HG02798 (cell line): ENCODE results near the gene ERBB4.

ENCODE experiments used
- ATAC-seq: cut with Tn5 transposase; IDR thresholded peaks from one replicate; pipeline ENCODE4 v1.9.1; 2021; ENCODE audit warnings: mild to moderate bottlenecking; ENCODE audit not compliant: unreplicated experiment, poor library complexity

ERBB4 gene

DNA sequence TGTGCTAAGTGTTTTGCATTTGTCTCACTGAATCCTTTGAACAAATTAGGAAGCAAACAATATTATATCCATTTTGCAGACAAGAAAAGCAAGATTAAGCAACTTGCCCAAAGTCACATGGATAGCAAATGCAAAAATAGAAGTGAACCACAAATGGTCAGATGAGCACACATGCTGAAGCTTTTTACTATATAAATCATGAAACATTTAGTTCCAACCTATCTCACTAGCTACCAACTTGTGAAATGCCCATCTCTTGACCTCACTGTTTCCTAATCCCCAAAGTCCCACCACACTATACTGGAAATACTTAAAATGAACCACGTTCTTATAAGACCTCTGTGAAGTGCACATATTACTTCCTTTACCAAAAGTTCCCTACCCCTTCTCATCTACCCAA lies 380.5 kb downstream of the ERBB4 start:
- ATAC-seq = no peak

DNA sequence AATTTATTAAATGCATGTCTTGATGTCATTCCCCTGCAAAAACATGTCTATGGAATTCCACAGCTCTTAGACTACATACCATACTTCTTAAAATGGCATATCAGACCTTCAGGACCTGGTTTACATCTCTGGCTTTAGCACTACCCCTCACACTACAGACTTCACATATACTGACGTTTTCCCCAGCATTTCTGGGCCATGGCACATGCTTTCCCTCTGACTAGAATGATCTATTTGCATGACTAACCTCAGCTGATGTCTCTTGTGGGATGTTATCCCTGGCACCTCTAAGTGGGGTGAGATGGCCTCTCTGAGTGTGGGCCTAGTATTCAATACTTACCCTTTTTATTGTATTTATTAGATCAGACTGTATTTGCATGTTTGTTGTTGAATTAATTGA lies 381.6 kb downstream of the ERBB4 start:
- no peak for ATAC-seq

DNA sequence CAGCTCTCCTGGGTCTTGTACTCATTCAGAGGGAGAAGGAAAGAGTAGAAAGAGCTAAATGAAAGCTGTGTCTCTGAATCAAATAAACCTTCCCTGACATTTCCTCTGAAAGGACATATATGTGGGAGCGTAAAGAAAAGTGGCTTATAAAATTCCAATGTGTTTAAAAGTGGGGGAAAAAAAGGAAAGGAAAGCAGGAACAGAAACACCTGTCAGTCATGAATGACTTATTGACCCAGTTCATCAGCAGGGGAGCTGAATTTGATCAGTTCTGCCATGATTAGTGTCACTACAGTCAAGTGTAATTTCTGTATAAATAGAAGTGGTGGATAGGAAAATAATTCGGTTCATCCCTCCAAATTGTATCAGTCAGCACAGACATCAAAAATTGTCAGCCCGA lies 382.5 kb downstream of the ERBB4 start:
- ATAC-seq = no peak

DNA sequence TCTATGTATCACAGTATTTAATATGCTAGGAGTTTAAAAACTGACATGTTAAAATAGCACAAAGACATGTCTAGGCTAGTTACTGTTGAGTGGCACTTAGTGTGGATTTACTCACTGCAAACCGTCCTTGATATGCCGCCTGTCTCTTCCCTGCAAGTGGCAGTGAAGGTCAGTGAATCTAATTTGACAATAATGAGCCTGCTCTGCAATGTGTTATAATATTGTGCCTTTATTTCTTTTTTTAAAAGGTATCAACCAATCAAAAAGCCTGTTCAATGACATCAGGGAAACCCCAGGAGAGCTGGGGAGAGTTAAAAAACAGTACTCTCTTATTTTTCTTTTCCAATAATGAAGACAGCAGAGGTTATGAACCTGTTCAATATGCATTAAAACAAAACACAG lies 384.1 kb downstream of the ERBB4 start:
- ATAC-seq = no peak

DNA sequence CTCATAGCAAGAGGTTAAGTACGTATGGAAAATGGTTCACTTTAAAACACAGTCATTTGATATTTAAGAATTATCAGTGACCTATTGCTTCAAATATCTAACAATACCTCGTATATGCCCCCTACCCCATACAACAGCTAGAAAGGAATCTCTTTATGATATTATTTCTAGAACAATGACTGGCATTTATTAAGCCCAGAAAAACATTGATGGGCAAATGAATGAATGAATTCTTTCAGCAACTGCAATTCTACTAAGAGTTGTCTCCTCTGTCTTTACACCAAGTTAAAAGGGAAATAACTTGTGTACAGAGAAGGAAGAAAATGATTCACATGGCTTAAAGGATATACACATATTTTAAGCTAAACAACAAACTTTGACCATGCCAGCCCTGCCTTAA lies 384.7 kb downstream of the ERBB4 start:
- ATAC-seq = no peak

DNA sequence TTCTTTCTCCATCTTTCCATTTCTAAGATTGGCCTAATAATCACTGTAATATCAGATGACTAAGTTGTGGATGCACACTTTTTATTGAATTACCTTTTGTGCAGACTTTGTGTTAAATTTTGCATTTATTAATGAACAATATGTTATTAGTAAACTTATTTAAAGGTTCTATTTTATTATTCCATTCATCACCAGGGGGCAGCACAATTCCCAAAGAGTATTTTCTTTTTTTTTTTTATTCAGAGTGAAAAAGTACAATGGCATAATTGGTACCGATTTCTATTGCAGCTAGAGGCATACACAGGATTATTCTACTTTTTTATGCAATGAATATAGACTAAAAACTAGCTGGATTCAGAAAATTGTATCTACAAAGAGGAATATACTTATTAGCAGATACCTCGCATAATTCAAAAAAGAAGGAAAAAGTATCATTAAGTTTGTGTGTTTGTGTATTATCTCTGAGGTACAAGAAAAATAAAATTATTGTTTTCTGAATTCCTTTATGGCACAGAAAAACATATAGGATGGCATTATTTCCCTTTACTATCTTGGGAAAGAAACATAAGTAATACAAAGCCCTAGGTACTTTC lies 390.6 kb downstream of the ERBB4 start:
- no peak for ATAC-seq

DNA sequence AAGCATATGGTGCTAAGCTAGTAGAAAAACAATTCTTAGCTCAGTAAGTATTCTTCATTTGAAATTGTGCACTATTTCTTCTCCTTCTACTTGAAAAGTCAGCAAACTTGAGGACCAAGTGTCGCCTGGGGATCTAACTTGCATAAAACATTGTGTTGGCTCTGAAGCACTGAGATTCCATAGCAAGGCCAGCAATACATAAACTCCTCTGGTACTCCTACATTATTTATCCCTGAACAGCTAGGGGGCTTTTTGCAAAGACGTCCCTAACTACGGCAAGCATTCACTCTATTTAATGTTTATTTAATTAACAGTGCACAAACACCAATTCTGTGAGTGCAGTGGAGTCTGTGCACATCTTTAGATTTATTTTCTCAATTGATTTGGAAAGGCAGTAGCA lies 392.2 kb downstream of the ERBB4 start:
- no peak for ATAC-seq

DNA sequence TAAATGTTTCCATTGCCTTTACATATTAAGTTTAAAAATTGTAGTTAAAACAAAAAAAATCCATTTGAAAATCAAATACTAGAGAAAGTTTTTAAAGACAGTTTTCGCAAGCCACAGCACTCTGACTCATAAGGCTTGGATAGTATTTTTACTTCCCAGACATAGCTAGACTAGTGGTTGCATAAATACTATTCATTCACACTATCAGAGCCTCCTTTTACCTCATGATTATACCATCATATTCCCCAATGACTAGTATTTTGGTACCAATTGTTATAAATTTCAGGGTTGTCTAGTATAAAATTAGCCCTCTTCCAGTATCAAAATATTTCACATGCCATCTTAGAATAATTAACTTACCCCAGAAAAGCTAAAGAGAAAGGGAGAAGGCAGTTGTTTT lies 393.5 kb downstream of the ERBB4 start:
- no peak for ATAC-seq

DNA sequence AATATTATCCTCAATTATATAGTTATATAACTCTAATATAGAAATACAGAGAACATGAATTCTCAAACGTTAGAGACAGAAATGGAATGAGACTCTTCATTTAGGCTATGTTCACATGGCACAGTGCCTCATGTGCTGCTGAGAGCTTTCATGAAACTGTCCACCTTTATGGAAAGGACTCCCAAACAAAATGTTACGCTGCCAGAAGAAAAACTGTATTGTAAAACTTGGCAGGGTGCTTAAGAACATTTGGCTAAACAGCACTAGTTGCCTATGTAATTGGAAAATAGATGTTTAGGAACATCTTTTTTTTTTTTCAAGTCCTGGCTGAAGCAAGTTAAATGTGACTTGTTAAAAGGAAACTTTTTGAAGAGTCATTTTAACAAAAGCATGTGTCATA lies 396.0 kb downstream of the ERBB4 start:
- ATAC-seq = no peak

DNA sequence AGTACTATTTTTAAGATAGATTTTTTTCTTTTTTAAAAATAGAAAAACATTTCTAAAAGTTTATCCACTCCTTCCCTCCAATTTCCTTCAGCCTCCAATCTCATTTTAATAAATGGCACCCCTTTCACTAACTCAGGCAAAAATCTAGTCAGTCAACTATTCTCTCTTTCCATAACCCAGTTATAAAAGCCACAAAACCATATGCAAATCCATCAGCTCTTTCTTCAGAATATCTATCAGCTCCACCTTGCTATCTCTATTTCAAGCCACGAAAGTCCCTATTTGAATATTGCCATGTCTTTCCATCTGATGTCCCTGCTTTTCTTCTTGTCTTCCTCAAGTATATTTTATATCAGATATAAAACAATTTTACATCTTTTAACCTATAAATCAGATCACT lies 397.1 kb downstream of the ERBB4 start:
- no peak for ATAC-seq

DNA sequence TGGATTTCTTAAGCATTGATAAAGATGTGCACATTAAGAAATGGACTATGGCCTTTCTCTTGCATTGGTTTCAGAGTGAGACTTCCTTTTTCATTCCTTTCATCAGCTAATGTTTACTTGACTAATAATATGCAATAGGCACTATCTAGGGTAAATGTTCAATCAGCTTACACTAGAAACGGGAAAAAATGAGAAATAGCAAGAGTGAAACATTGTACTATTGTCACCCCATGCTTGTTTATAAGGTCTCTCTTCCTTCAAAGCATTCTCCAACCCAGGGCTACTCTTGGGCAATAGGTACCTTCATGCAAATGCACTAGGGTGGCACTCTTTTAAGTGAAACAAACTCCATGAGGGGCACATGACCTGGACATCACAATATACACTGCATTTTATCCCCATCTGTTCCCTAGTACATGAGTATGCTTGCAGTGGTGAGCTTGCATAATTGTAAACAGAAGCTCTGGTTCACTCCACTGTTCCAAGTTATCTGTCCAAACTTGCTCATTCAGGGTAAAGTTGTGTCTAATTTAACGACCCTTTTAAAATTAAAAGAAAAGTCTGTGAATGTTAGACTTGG lies 402.3 kb downstream of the ERBB4 start:
- no peak for ATAC-seq

DNA sequence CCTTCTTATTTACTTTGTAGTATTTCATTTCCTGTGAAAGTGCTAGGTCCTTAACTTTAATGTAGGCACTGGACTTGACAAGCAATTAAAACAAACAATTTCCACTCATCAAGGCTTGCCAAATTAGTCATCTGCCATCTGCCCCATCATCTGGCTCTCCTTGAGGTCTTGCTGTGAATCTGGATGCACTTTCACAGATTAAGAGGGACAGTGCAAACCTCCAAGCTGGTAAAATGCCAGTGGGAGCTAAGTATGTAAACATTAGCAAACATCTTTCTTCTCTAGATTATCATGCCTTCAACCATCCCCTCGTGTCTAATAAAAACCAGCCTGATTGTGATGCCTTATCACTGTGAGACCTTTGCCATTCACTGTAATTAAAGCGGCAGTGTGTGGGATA lies 402.9 kb downstream of the ERBB4 start:
- ATAC-seq = no peak

DNA sequence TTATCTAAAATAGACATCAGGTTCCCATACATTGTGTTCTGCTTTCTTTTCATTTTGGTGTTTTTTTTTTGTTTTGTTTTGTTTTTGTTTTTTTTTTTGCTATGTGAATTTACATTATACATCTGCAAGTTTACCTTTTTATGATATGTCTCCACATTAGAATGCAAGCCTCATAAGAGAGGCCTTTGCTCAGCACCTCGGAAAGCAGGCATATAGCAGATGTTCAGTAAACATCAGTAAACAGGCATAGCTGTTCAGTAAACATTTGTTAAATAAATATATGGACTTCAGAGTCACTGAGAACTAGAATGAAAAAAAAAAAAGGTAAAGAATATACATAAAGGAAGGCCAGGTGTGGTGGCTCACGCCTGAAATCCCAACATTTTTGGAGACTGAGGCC lies 405.3 kb downstream of the ERBB4 start:
- ATAC-seq = no peak

DNA sequence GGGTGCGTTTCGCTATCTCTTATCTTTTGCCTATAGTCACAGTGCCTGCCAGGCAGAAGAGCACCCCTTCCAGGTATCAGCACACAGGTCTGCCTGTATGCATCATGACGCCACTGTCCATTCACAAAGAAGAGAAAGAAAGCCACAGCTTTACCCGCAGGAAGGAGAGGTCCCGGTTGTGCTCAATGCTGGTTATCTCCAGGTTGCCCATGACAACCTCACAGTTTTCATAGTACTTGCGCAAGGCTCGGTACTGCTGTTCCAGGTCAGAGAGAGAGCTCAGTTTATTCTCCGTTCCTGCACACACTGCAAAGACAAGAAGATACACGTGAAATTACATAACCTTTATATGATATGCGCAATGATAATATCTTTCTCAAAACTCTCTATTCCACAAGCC lies 414.0 kb downstream of the ERBB4 start:
- no peak for ATAC-seq

DNA sequence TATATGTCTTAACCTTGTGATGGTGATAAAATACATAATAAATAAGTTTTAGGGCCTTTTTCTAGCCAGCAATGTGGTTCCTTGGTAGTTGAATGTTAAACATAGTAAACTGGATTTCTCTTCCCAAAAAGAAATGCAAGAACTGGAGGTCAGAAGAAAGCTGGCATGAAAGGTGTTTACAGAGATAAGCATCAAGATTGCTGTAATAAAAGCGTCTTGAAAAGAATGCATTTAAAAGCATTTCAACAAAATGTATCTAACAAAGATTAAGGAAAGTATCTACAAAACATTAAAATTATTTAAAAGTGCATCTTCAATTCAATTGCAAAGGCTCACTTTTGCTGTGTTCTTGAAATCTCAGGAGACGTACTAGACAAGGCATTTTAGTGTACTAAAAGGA lies 419.0 kb downstream of the ERBB4 start:
- no peak for ATAC-seq

DNA sequence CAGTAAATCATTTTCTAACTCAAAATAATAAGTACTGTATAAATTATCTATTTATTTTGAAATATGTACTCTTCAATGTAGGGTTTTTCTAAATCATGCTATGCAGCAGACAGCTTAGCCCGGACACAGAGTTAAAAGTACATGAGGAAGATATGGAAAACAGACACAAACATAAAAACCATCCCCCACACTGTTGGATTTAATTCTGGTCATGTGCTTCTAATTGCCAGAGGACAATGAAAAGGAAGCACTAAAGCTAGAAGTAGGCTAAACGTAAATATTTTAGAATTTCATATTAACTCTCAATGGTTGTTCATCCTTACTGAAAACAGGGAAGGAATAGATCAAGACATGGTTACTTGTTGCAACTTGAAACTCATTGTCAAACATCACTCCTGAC lies 420.7 kb downstream of the ERBB4 start:
- ATAC-seq = no peak

DNA sequence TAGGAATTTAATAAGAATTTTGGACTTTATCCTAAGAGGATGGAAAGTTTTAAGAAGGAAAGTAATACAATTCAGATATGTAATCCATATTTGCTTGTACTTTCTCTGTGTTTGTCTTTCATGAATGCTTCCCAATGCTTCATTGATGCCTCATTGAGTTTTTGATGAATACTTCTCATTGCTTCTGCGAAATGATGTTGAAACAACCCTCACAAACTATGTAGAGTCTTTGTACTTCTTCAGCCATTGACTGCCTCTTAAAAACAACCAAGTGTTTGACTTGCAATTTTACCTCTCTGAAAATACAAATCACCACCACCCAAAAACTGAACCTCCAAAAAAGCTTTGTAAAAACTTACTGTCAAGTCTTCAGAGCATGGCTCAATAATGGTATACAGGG lies 424.1 kb downstream of the ERBB4 start:
- no peak for ATAC-seq

DNA sequence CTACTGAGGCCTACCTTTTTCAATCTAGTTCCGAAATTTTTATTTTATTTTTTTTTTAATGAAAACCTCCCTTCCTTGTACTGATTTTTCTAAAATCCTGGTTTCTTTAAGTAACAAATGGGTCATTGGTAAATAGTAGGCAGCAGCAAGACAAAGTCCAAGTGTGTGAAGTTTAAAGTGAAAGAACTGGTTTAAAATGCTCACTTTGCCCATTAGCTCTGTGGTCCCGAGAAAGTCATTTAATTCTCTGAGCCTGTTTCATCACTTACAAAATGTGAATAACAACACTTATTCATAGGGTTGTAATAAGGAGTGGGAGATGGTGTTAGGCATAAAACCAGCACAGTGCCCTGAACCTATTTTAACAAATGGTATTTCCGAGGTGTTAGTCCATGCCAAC lies 426.2 kb downstream of the ERBB4 start:
- ATAC-seq = no peak

DNA sequence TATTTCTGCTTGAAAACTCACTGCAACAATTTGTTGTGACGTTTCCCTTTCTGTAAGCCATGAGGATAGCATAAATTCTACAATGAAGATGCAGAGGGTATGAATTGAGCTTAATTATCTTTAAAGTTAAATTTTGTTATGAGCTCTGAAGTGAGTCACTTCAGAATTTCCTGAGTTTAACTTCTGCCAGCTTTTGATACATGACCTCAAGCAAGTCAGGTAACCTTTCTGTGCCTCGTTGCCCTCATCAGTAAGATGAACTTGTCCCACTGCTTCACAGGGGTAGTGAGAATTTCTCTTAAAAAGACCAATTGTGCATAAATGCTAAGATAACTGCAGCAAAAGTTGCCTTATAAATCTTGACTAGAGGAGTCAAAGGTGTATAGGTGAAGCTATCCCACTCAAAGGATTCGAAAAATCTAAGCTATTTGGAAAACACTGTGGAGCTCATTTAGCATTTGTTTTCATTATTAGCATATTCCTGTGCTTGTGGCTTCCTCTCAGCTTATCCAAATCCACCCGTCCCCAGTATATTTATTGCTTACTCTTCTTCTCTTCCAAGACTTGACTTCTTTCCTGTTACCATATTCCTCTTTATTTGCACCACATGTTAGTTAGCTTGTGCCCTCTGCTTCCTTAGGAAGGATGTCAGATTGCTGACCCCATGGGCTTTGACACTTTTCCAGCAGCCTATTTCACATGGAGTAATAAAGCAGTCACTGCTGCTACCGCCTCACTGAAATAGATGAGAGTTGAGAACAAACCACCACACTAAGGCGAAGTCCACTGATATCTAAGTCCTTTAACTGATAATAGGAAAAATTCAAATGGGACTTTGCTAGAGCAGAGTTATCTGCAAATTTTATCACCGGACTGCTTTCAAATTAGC lies 428.6 kb downstream of the ERBB4 start:
- ATAC-seq = no peak

DNA sequence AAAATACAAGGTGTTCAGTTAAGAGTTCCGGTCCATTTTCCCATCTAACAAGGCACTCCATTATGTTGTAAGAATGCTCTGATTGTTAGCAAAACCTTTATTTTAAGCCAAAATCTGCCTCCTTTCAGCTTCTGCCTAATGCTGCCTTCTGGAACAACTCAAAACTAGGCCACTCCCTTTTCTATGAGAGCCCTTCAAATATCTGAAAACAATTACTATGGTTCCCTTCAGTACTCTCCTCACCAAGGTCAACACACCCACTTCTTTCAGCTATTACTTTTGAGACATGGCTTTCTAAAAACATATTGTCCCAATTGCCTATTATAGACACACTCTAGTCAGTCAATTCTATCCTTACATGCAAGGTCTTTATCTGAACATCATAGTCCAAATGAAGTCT lies 429.4 kb downstream of the ERBB4 start:
- ATAC-seq = no peak

DNA sequence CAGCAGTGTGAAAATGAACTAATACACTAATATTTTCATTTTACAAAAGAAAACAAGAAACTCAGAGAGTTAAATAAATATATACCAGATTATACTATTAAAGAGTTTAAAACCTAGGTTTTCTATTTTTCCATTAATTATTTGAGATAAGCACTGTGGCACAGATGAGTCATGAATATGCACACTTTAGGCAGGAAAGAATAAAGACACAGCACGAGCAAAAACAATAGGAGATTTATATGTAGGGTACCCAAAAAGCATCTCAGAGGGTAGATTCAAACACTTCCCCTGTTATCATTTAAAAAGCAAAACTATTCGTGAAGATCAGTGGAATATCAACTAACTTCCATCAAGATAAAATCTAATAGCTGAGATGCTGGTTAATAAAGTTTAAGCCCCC lies 430.6 kb downstream of the ERBB4 start:
- ATAC-seq = no peak

DNA sequence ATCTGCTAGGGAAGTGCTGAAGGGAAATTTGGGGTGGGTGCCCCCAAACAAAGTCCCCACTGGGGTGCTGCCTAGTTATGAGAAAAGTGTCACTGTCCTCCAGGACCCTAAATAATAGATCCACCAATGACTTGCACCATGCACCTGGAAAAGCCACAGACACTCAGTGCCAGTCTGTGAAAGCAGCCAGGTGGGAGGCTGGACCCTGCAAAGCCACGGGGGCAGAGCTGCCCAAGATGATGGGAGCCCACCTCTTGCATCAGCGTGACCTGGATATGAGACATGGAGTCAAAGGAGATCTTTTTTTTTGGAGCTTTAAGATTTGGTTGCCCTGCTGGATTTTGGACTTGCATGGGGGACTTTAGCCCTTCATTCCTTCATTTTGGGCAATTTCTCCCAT lies 431.6 kb downstream of the ERBB4 start:
- no peak for ATAC-seq
